NCI-H510A (cell line): ENCODE data around the gene S100A6.

ENCODE experiments used
- DNase-seq: peaks from one replicate; lab custom pipeline; 2025; lab: John Stamatoyannopoulos, UW

S100A6 gene

GRCh38 chr1:153503766-153504165, 32.0 kb downstream of the S100A6 start:
- DNase-seq = no peak

- no peak for DNase-seq
Measured at GRCh38 chr1:153498746-153499145, 37.0 kb downstream of the S100A6 start.

GRCh38 chr1:153495536-153495935, 40.3 kb downstream of the S100A6 start:
- DNase-seq = no peak

GRCh38 chr1:153494976-153495535, 40.7 kb downstream of the S100A6 start:
- peak; percentile 45 for DNase-seq

- no peak for DNase-seq
Measured at GRCh38 chr1:153493343-153493960, 42.3 kb downstream of the S100A6 start.

- DNase-seq = no peak
Measured at GRCh38 chr1:153490272-153491051, 45.3 kb downstream of the S100A6 start.

- no peak for DNase-seq
Measured at GRCh38 chr1:153488731-153489130, 47.1 kb downstream of the S100A6 start.

GRCh38 chr1:153487707-153488106, 48.1 kb downstream of the S100A6 start:
- no peak for DNase-seq

GRCh38 chr1:153485863-153486262, 49.9 kb downstream of the S100A6 start:
- no peak for DNase-seq
